ENCODE measurements around the gene TPRKB.
"Not testable (repeated sequence)": the region's sequence is repeated elsewhere in the genome, so short reads cannot be mapped to it uniquely, and the experiment has no call there.

Gene TPRKB

GRCh38 chr2:73698101-73698500 lies 39.0 kb downstream of the TPRKB start:
- no peak for DNase-seq

GRCh38 chr2:73697606-73698005 lies 39.5 kb downstream of the TPRKB start:
- DNase-seq, result no peak

- not testable (repeated sequence) for DNase-seq
Measured at GRCh38 chr2:73696985-73697384, 40.2 kb downstream of the TPRKB start.

- DNase-seq, result not testable (repeated sequence)
Measured at GRCh38 chr2:73696521-73696920, 40.6 kb downstream of the TPRKB start.

GRCh38 chr2:73690372-73691088 lies 46.6 kb downstream of the TPRKB start:
- peak; percentile 65 for DNase-seq

- DNase-seq, result not testable (repeated sequence)
Measured at GRCh38 chr2:73688494-73688893, 48.7 kb downstream of the TPRKB start.

- no peak for DNase-seq
Measured at GRCh38 chr2:73685764-73686438, 51.2 kb downstream of the TPRKB start.

- DNase-seq, result not testable (repeated sequence)
Measured at GRCh38 chr2:73684905-73685304, 52.2 kb downstream of the TPRKB start.

- not testable (repeated sequence) for DNase-seq
Measured at GRCh38 chr2:73684325-73684724, 52.8 kb downstream of the TPRKB start.

- peak; percentile 75 for DNase-seq
Measured at GRCh38 chr2:73679951-73680571, 57.1 kb downstream of the TPRKB start.
